H1 (cell line): ENCODE results near the gene EPHA4. TPM values are rescaled to one million over a fixed set of nuclear protein-coding genes. Genes with fewer than 3 reads are reported as not detected.
A peak's percentile ranks its signal among the peaks of the same experiment; 100 is the strongest.

Experiments used
- CTCF ChIA-PET: fragments of 300-600 bp; sonication (Branson Sonifier 250); formaldehyde crosslinking; loops from one replicate; lab custom pipeline; 2021; ENCODE audit not compliant: partially characterized antibody; lab: Charles Lee
- POLR2A ChIA-PET: fragments of 300-600 bp; sonication (Branson Sonifier 250); formaldehyde crosslinking; loops from one replicate; lab custom pipeline; 2021; ENCODE audit warnings: inconsistent platforms; ENCODE audit not compliant: partially characterized antibody; lab: Charles Lee
- DNase-seq, 2 experiments: peaks; one replicate each; pipeline versions ENCODE4 v3.0.0 to v3.0.0-alpha.2; 2010 to 2022; ENCODE audit warnings: low spot score in 2 of 2, low read depth in 1 of 2, mixed read lengths in 1 of 2
- FAIRE-seq: peaks from 2 replicates; lab custom pipeline; 2011; peaks lifted over from hg19 to GRCh38; lab: Jason Lieb, UNC
- H2AFZ ChIP-seq: 2 replicates; pipeline ENCODE4 v1.8.1; 2012; ENCODE audit warnings: low read length, inconsistent platforms
- H2AK5ac ChIP-seq: 2 replicates; pipeline ENCODE4 v1.6.1; 2013; ENCODE audit warnings: low read depth, low read length
- H2BK120ac ChIP-seq: replicated peaks from 2 replicates; pipeline ENCODE3; 2013; ENCODE audit warnings: low read depth, low read length, inconsistent platforms
- H2BK12ac ChIP-seq: 2 replicates; pipeline ENCODE4 v1.6.1; 2013; ENCODE audit warnings: low read depth, low read length
- H2BK15ac ChIP-seq: 2 replicates; pipeline ENCODE4 v1.6.1; 2013; ENCODE audit warnings: low read length
- H2BK20ac ChIP-seq: 2 replicates; pipeline ENCODE4 v1.6.1; 2013; ENCODE audit warnings: low read length
- H2BK5ac ChIP-seq: 2 replicates; pipeline ENCODE4 v1.6.1; 2013; ENCODE audit warnings: low read depth, low read length
- H3K14ac ChIP-seq: 2 replicates; pipeline ENCODE4 v1.6.1; 2013; ENCODE audit warnings: inconsistent platforms; ENCODE audit not compliant: insufficient read length
- H3K18ac ChIP-seq: 2 replicates; pipeline ENCODE4 v1.6.1; 2013; ENCODE audit warnings: low read length; ENCODE audit errors: extremely low read depth
- H3K23ac ChIP-seq: 2 replicates; pipeline ENCODE4 v1.6.1; 2013; ENCODE audit warnings: inconsistent platforms; ENCODE audit not compliant: insufficient read length
- H3K23me2 ChIP-seq: 2 replicates; pipeline ENCODE4 v1.6.1; 2013; ENCODE audit warnings: low read depth, low read length
- H3K27ac ChIP-seq: 2 replicates; pipeline ENCODE4 v1.6.1; 2011; ENCODE audit warnings: low read depth, low read length, inconsistent platforms
- H3K27me3 ChIP-seq, 4 experiments: replicated peaks in 1 of 4; 1 replicate in 1 of 4; 2 replicates in 3 of 4; pipeline versions ENCODE4 v1.6.1 to v1.8.1; 2011 to 2013; ENCODE audit warnings: low read length in 3 of 4, mild to moderate bottlenecking in 3 of 4, inconsistent platforms in 2 of 4, mixed read lengths in 2 of 4, moderate library complexity in 1 of 4; ENCODE audit not compliant: control insufficient read depth in 3 of 4, insufficient read depth in 3 of 4; ENCODE audit errors: extremely low read depth in 1 of 4
- H3K36me3 ChIP-seq, 4 experiments: 2 replicates each; pipeline versions ENCODE4 v1.6.1 to v1.8.1; 2011 to 2013; ENCODE audit warnings: mild to moderate bottlenecking in 4 of 4, low read length in 3 of 4, moderate library complexity in 2 of 4, control low read depth in 1 of 4, inconsistent platforms in 1 of 4; ENCODE audit not compliant: insufficient read depth in 4 of 4, control insufficient read depth in 2 of 4
- H3K4ac ChIP-seq: replicated peaks from 2 replicates; pipeline ENCODE3; 2013; ENCODE audit warnings: low read length, low read depth, mixed read lengths, inconsistent platforms; ENCODE audit not compliant: insufficient read length
- H3K4me1 ChIP-seq, 4 experiments: replicated peaks in 1 of 4; 1 replicate in 1 of 4; 2 replicates in 3 of 4; pipeline versions ENCODE4 v1.6.1 to v1.8.1; 2011 to 2013; ENCODE audit warnings: low read length in 3 of 4, inconsistent platforms in 2 of 4, mixed read lengths in 1 of 4; ENCODE audit not compliant: insufficient read depth in 4 of 4, control insufficient read depth in 3 of 4
- H3K4me2 ChIP-seq, 2 experiments: 2 replicates each; pipeline versions ENCODE4 v1.6.1 to v1.8.1; 2011 to 2013; ENCODE audit warnings: low read depth in 2 of 2, low read length in 2 of 2, control low read depth in 1 of 2, inconsistent platforms in 1 of 2, mild to moderate bottlenecking in 1 of 2; ENCODE audit not compliant: insufficient read depth in 1 of 2
- H3K4me3 ChIP-seq, 4 experiments: fragments of 200-600, 300-600 bp in 1 of 4; sonication (generic), shearing (Covaris generic), sonication (Bioruptor Twin) in 1 of 4; 2 replicates each; pipeline versions ENCODE4 v1.5.1 to v1.8.1; 2011 to 2016; ENCODE audit warnings: low read length in 4 of 4, low read depth in 3 of 4, control low read depth in 2 of 4, inconsistent platforms in 2 of 4, mild to moderate bottlenecking in 2 of 4, mixed read lengths in 1 of 4, moderate library complexity in 1 of 4; ENCODE audit not compliant: insufficient read depth in 2 of 4; ENCODE audit errors: extremely low read depth in 1 of 4
- H3K56ac ChIP-seq: replicated peaks from 2 replicates; pipeline ENCODE3; 2013; ENCODE audit warnings: low read depth, mild to moderate bottlenecking, mixed read lengths, low read length, inconsistent platforms; ENCODE audit not compliant: insufficient read length
- H3K79me1 ChIP-seq: 2 replicates; pipeline ENCODE4 v1.6.1; 2013; ENCODE audit warnings: low read depth, low read length, control low read depth
- H3K79me2 ChIP-seq, 2 experiments: 2 replicates each; pipeline versions ENCODE4 v1.6.1 to v1.8.1; 2012 to 2013; ENCODE audit warnings: low read length in 2 of 2, mild to moderate bottlenecking in 2 of 2, inconsistent platforms in 1 of 2; ENCODE audit not compliant: insufficient read depth in 2 of 2, control insufficient read depth in 1 of 2
- H3K9ac ChIP-seq, 4 experiments: replicated peaks in 1 of 4; 1 replicate in 1 of 4; 2 replicates in 3 of 4; pipeline versions ENCODE4 v1.6.1 to v1.8.1; 2011 to 2013; ENCODE audit warnings: low read depth in 3 of 4, low read length in 3 of 4, control low read depth in 2 of 4, mild to moderate bottlenecking in 2 of 4, moderate library complexity in 2 of 4, inconsistent platforms in 1 of 4; ENCODE audit errors: extremely low read depth in 1 of 4
- H3K9me3 ChIP-seq, 2 experiments: 2 replicates each; pipeline versions ENCODE4 v1.6.1 to v1.8.1; 2012 to 2013; ENCODE audit warnings: mild to moderate bottlenecking in 2 of 2, moderate library complexity in 2 of 2, control low read depth in 1 of 2, inconsistent platforms in 1 of 2, low read depth in 1 of 2, low read length in 1 of 2, mixed read lengths in 1 of 2; ENCODE audit not compliant: insufficient read depth in 2 of 2
- H4K20me1 ChIP-seq, 2 experiments: replicated peaks in 1 of 2; 2 replicates each; pipeline versions ENCODE3 to v1.8.1; 2011 to 2013; ENCODE audit warnings: inconsistent platforms in 2 of 2, low read length in 2 of 2, mild to moderate bottlenecking in 1 of 2; ENCODE audit not compliant: insufficient read depth in 2 of 2, control insufficient read depth in 1 of 2
- H4K5ac ChIP-seq: 2 replicates; pipeline ENCODE4 v1.6.1; 2013; ENCODE audit warnings: low read length, low read depth, mixed read lengths, inconsistent platforms; ENCODE audit not compliant: insufficient read length
- H4K8ac ChIP-seq: 2 replicates; pipeline ENCODE4 v1.8.0; 2013; ENCODE audit warnings: mild to moderate bottlenecking, moderate library complexity, low read length, inconsistent platforms; ENCODE audit not compliant: insufficient read depth; ENCODE audit errors: extremely low read depth
- H4K91ac ChIP-seq: replicated peaks from 2 replicates; pipeline ENCODE3; 2013; ENCODE audit warnings: low read length, mixed read lengths, inconsistent platforms; ENCODE audit not compliant: insufficient read length
- ATF3 ChIP-seq: IDR thresholded peaks from 2 replicates; pipeline ENCODE4 v1.6.1; 2011; ENCODE audit warnings: low read depth, mild to moderate bottlenecking, low read length; ENCODE audit not compliant: insufficient read depth
- BCL11A ChIP-seq, 2 experiments: IDR thresholded peaks; one replicate each; pipeline ENCODE4 v1.6.1; 2011; ENCODE audit warnings: low read depth in 2 of 2, low read length in 2 of 2, mild to moderate bottlenecking in 2 of 2
- CREB1 ChIP-seq: IDR thresholded peaks from 2 replicates; pipeline ENCODE4 v1.6.1; 2012; ENCODE audit warnings: inconsistent platforms
- EGR1 ChIP-seq: IDR thresholded peaks from 2 replicates; pipeline ENCODE4 v1.6.1; 2011; ENCODE audit warnings: low read depth, low read length, borderline replicate concordance
- EZH2 ChIP-seq: fragments of 200-600 bp; sonication (generic); IDR thresholded peaks from 2 replicates; pipeline ENCODE4 v1.7.1; 2012; ENCODE audit warnings: low read depth, mild to moderate bottlenecking, moderate library complexity, low read length, inconsistent platforms; ENCODE audit not compliant: severe bottlenecking
- JUN ChIP-seq: IDR thresholded peaks from 2 replicates; pipeline ENCODE4 v1.6.1; 2011; ENCODE audit warnings: low read depth, mild to moderate bottlenecking, improper control_type of control experiment, low read length
- KDM1A ChIP-seq: fragments of 200-600, 300-600 bp; sonication (generic); IDR thresholded peaks from 2 replicates; pipeline ENCODE4 v1.7.1; 2016; ENCODE audit warnings: mild to moderate bottlenecking, low read length, borderline replicate concordance
- POLR2AphosphoS5 ChIP-seq: IDR thresholded peaks from 2 replicates; pipeline ENCODE4 v1.6.1; 2011; ENCODE audit warnings: low read depth, low read length
- POU5F1 ChIP-seq: IDR thresholded peaks from 2 replicates; pipeline ENCODE4 v1.6.1; 2011; ENCODE audit warnings: low read depth, mild to moderate bottlenecking, low read length, moderate library complexity
- RFX5 ChIP-seq: IDR thresholded peaks from 2 replicates; pipeline ENCODE4 v1.6.1; 2011; ENCODE audit warnings: low read depth, low read length, improper control_type of control experiment, borderline replicate concordance
- SIX5 ChIP-seq: IDR thresholded peaks from 2 replicates; pipeline ENCODE4 v1.6.1; 2011; ENCODE audit warnings: mild to moderate bottlenecking, low read depth, low read length
- SRF ChIP-seq: IDR thresholded peaks from 2 replicates; pipeline ENCODE4 v1.6.1; 2011; ENCODE audit warnings: mild to moderate bottlenecking, low read depth, low read length, moderate library complexity
- TAF7 ChIP-seq: optimal IDR thresholded peaks from 2 replicates; pipeline ENCODE3; 2011; ENCODE audit warnings: low read depth, mild to moderate bottlenecking, inconsistent platforms, low read length, moderate library complexity, borderline replicate concordance
- TBP ChIP-seq: IDR thresholded peaks from 2 replicates; pipeline ENCODE4 v1.6.1; 2011; ENCODE audit warnings: low read depth, low read length, improper control_type of control experiment
- TEAD4 ChIP-seq: IDR thresholded peaks from 2 replicates; pipeline ENCODE4 v1.6.1; 2012; ENCODE audit warnings: low read depth, low read length, inconsistent platforms, mixed read lengths
- YY1 ChIP-seq: IDR thresholded peaks from 2 replicates; pipeline ENCODE4 v1.6.1; 2011; ENCODE audit warnings: low read depth, mild to moderate bottlenecking, low read length
- WGBS, 2 experiments: shearing (Covaris generic) in 1 of 2; methylation state at CpG; one replicate each; pipeline versions ENCODE4 v1.1.6 to v1.1.7; 2013 to 2015; ENCODE audit warnings: low lambda C conversion rate in 2 of 2, mixed read lengths in 2 of 2, inconsistent platforms in 1 of 2, low coverage in 1 of 2, missing lambda C conversion rate in 1 of 2; ENCODE audit not compliant: insufficient replicate concordance in 2 of 2, insufficient coverage in 1 of 2, insufficient read length in 1 of 2; ENCODE audit errors: extremely low coverage in 1 of 2, missing lambda C conversion rate in 1 of 2; 5-methylcytosine and 5-hydroxymethylcytosine counted together
- polyA plus RNA-seq, 7 experiments: library from polyadenylated mRNA; depleted of rRNA in 3 of 7; stranded (reverse) in 5 of 7; unstranded in 2 of 7; fragments of >200 nt in 5 of 7; fragments of 200-250 nt in 2 of 7; gene quantifications; 1 replicate in 5 of 7; 2 replicates in 1 of 7; 4 replicates in 1 of 7; pipeline versions ENCODE4 v1.2.1 to v1.2.3, GENCODE V29; 2011 to 2013; ENCODE audit warnings: missing spikeins in 2 of 7, mixed read lengths in 2 of 7
- total RNA-seq: library from RNA; stranded (reverse); fragmentation: NEBNext Ultra II Directional; extraction: Animal tissue kit (Norgen Biotek cat#: 25700); gene quantifications from 2 replicates; pipeline ENCODE4 v1.2.1, GENCODE V29; 2021

Gene EPHA4
- total and polyA plus RNA-seq, 2 of the 8 experiments (the other 6 are each of a cell fraction or from before 2014, with no cell fraction given), result 4.3 to 5.7 TPM

- 98% methylated on average over 5 of the region's 5 CpGs; no CpG with 5 or more reads in 1 of the 2 experiments for WGBS, 2 experiments
- TF ChIP-seq EZH2, result no peak
- no peak for TF ChIP-seq RFX5
- no peak for TF ChIP-seq BCL11A (IDR thresholded peaks at IDR 0.05; ENCODE audit: low read depth in 2 of 2, low read length in 2 of 2)
- TF ChIP-seq ATF3, result no peak
- TF ChIP-seq POLR2AphosphoS5, result no peak
- no peak for TF ChIP-seq SRF
- no peak for TF ChIP-seq TEAD4
- TF ChIP-seq KDM1A, result no peak
- no peak for TF ChIP-seq JUN
- no peak for TF ChIP-seq SIX5
- no peak for TF ChIP-seq POU5F1
- no peak for TF ChIP-seq TBP
- TF ChIP-seq TAF7, result no peak
- TF ChIP-seq EGR1, result no peak
- no peak for TF ChIP-seq YY1
- no peak for TF ChIP-seq CREB1
Observed at GRCh38 chr2:221600388-221600787, 28.3 kb upstream of the EPHA4 start.

More at GRCh38 chr2:221600388-221600787, 28.3 kb upstream of the EPHA4 start:
- ChIA-PET POLR2A (no interaction called here), CTCF (no interaction called here)
- no peak overlapping the region for H3K4me3 ChIP-seq
- H3K9me3 ChIP-seq, result no peaks in the 10 kb centered on the region
- no peak for DNase-seq
- H4K20me1 ChIP-seq, result no peaks in the 10 kb centered on the region
- no peak overlapping the region for H2AK5ac ChIP-seq
- H3K4me2 ChIP-seq, result no peak overlapping the region
- H3K79me2 ChIP-seq, result no peaks in the 10 kb centered on the region
- no peak overlapping the region for H4K91ac ChIP-seq
- H2BK15ac ChIP-seq, result no peak overlapping the region
- no peaks in the 10 kb centered on the region for H3K36me3 ChIP-seq
- H3K4ac ChIP-seq, result no peak overlapping the region
- no peak overlapping the region for H2BK120ac ChIP-seq
- no peak for FAIRE-seq
- no peak overlapping the region for H3K14ac ChIP-seq
- no peaks in the 10 kb centered on the region for H3K23me2 ChIP-seq
- H3K4me1 ChIP-seq, result peaks cover 0 to 5% (median 0%) of the 10 kb centered on the region in 4 experiments; a peak in 3 of 7 replicates
- no peak overlapping the region for H3K56ac ChIP-seq
- H3K27me3 ChIP-seq, result no peaks in the 10 kb centered on the region
- no peak overlapping the region for H3K27ac ChIP-seq
- peak overlapping the region; percentile 79; the same call in 1 of the 2 replicates for H2BK12ac ChIP-seq
- H2BK5ac ChIP-seq, result no peak overlapping the region
- H4K8ac ChIP-seq, result no peak overlapping the region
- H2AFZ ChIP-seq, result no peak overlapping the region
- no peak overlapping the region for H4K5ac ChIP-seq
- H2BK20ac ChIP-seq, result no peak overlapping the region
- no peak overlapping the region for H3K18ac ChIP-seq
- no peak overlapping the region for H3K9ac ChIP-seq
- H3K79me1 ChIP-seq, result no peaks in the 10 kb centered on the region
- no peak overlapping the region for H3K23ac ChIP-seq
